NCI-H187 treated with DMSO at 0.1 percent for 48 hours (cell line): Measurements from ENCODE around the gene GNPDA1.

Experiments used
- DNase-seq: peaks from one replicate; lab custom pipeline; 2025; lab: John Stamatoyannopoulos, UW

The GNPDA1 gene

DNA sequence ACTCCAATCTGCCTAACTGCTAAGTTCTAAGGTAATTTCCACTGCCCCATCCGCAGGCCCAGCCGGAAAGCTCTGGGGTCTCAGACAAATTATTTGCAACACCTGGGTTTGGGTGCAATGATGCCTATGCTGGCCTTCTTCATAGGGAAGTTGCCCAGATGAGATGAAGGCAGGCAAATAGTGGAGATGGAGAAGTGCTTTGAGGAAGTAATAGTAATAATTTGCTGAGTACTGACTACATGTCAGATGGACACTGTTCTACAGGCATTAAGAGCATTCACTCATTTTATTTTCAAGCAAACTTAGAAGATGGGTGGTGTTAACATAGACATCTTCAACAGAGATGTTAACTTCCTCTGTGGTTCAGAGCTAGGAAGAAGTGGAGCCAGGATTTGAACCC is 58.6 kb downstream of the GNPDA1 start:
- no peak for DNase-seq

DNA sequence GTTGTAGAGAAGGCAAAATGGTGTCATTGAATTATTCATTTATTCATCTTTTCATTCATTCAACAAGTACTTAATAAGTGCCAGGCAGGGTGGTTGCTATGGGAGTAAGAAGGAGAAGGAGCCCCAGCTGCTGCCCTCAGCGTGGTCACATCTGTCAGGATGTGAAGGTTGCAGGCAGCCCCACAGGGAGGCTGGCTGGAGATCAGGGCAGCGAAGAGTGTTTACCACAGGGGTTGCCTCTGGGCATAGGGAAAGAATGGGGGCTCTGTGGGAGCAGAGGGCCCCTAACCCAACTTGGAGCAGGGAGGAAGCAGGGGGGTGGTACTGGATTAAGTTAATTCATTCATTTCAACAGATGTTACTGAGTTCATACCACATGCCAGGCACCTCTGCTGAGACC is 60.8 kb downstream of the GNPDA1 start:
- DNase-seq, result no peak

DNA sequence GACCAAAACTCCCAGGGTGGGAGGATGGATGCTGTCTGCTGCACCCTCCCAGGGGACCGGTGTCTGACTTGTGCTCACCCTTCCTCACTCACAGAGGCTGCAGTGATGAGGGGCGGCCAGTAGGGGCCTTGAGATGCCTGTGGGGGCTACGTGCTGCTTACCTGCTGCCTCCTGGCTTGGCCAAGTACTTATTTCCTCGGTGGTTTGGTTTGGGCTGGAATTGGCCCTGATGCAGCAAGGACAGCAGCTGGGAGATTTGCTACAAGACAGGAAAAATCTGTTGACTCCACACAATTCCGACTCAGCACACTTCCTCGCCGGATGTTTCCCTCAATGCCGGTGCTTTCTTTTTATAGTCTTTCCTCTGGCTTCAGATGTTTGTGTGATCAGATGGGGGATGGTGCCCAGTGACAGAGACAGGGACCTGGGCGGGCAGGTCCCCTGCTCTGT is 61.5 kb downstream of the GNPDA1 start:
- no peak for DNase-seq
